EL (cell line): ENCODE measurements around the gene ACSM5.

Experiments
- DNase-seq: peaks from one replicate; pipeline ENCODE4 v3.0.0-alpha.2; 2016

The ACSM5 gene, protein sequence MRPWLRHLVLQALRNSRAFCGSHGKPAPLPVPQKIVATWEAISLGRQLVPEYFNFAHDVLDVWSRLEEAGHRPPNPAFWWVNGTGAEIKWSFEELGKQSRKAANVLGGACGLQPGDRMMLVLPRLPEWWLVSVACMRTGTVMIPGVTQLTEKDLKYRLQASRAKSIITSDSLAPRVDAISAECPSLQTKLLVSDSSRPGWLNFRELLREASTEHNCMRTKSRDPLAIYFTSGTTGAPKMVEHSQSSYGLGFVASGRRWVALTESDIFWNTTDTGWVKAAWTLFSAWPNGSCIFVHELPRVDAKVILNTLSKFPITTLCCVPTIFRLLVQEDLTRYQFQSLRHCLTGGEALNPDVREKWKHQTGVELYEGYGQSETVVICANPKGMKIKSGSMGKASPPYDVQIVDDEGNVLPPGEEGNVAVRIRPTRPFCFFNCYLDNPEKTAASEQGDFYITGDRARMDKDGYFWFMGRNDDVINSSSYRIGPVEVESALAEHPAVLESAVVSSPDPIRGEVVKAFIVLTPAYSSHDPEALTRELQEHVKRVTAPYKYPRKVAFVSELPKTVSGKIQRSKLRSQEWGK

GRCh38 chr16:20409398-20410120 lies at the start of gene ACSM5:
TSS of gene ACSM5 (plus strand) at chr16:20409534. CDS start at chr16:20411485, 1,951 bp downstream.
- DNase-seq: no peak

DNA sequence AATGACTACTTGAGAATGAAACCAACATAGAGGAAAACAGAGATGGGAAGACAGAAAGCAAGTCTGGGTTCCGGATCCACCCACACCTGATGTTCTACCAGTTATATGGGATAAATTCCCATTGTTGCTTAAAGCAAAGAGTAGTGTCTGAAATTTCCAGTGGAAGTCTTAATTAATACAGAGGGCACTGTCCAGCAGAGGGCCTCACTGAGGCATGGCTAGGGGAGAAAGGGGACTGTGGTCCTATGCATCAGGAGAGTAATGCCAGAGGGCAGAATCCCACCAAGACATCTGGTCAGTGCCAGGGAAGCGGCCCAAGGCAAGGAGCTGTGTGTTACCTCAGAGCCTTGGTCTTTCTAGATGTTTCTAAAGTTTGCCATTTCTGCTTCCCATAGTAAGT lies 49.3 kb upstream of the ACSM5 start:
- DNase-seq: no peak

DNA sequence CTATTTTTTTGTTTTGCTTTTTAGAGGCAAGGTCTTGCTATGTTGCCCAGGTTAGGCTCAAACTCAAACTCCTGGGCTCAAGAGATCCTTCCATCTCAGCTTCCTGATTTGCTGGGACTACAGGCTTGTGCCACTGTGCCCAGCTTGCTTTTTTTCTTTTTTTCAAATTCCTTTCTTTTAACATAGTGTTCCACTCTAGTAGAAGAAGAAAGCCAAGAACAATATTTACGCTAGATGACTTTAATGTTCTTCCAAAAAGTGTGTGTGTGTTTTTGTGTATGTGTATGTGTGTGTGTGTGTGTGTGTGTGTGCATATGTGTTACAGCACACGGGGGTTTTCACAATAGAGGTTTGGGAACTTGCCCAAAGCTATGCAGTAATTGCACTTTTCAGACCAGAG lies 46.1 kb upstream of the ACSM5 start:
- DNase-seq: no peak

DNA sequence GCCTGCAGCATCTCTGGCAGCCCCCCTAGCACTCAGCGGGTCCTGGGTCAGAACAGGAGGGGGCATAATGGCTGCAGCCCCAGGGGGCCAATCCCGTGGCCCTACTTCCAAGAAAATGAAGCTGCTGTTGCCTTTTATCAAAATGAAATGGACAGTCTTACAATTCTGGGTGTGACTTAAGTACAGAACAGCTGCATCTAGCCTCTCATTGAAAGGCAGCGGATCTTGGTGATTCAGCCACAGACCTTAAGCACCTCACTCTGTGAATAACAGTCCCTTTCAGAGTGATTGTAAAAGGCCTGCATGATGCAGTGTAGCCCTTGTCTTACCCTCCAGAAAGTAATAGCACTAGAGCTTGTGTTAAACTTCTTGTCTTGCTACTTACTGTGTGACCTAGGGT lies 45.3 kb upstream of the ACSM5 start:
- DNase-seq: no peak

DNA sequence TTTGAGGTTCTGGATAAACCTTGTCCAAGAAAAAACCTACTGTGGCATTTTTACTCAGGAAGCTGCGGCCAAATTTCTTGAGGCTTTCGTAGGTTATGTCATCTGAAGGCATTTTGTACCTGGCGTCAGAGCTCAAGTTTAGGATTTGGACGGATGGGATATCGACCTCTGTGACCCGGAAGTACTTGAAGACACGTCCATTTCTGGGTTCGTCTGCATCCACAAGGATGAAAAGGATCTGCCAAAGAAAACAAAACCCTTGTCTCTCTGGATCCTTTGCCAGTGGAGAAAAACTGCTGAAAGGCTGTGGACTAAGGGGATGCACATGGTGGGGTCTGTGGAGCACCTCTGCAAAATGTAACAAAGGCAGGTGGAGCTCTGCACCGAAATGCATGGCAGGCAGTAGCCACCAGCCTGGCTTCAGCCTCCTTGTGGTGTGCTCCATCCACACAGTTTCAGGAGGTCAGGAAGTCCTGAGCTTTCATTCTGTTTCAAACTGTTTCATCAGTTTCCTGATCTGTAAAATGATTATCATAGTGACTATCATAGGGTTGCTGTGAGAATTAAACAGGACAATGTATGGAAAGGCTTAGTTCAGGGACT lies 39.8 kb upstream of the ACSM5 start:
- DNase-seq: no peak

GRCh38 chr16:20372701-20373100 lies 36.6 kb upstream of the ACSM5 start:
- DNase-seq: no peak

GRCh38 chr16:20377181-20377580 lies 32.2 kb upstream of the ACSM5 start:
- DNase-seq: no peak

DNA sequence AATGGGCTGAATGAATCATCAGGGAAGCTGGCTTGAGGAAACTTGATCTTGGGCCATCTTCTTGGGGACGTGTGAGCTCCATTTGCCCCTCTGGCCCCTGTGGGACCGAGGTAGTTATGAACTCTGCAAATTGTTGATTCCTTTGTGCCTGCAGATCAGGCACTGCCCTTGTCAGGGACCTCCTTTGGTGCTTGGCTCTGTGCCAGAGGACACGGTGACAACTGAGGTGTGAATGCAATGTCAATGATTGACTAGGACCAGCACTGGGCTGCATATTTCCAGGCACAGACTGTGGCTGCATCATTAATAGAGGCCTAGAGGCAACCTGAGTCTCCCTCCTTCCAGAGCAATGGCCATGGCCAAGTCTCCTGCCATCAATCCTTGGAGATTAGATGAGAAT lies 28.6 kb upstream of the ACSM5 start:
- no peak for DNase-seq

GRCh38 chr16:20382202-20382948 lies 27.0 kb upstream of the ACSM5 start:
- DNase-seq: no peak

- DNase-seq: peak; percentile 52
These were observed 26.0 kb upstream of the ACSM5 start for GRCh38 chr16:20383106-20384029.

GRCh38 chr16:20385844-20386832 lies 23.2 kb upstream of the ACSM5 start:
- peak; percentile 36 for DNase-seq

DNA sequence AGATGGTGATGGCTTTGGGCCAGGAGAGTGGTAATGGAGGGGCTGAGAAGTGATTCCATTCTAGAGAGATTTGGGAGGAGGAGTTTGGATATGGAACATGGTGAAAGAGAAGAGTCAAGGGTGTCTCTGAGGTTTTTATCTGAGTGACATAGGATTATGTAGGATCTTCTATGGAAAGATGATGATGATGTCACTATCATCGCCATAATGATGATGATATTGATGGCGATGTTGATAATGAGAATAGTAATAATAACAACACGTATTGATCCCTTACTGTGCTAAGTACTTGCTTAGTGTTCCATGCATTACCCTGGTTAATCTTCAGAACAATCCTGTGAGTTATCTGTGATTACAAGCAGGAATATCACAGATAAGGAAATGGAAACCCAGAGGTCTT lies 21.4 kb upstream of the ACSM5 start:
- no peak for DNase-seq

- DNase-seq: no peak
These were observed 20.5 kb upstream of the ACSM5 start for GRCh38 chr16:20388854-20389253.

- no peak for DNase-seq
These were observed 18.3 kb upstream of the ACSM5 start for GRCh38 chr16:20391045-20391444.

- no peak for DNase-seq
These were observed 15.3 kb upstream of the ACSM5 start for GRCh38 chr16:20393801-20394577.

- DNase-seq: no peak
These were observed 13.4 kb upstream of the ACSM5 start for GRCh38 chr16:20395946-20396345.

- DNase-seq: no peak
These were observed 12.4 kb upstream of the ACSM5 start for GRCh38 chr16:20396846-20397467.

- DNase-seq: no peak
These were observed 11.8 kb upstream of the ACSM5 start for GRCh38 chr16:20397468-20398074.

DNA sequence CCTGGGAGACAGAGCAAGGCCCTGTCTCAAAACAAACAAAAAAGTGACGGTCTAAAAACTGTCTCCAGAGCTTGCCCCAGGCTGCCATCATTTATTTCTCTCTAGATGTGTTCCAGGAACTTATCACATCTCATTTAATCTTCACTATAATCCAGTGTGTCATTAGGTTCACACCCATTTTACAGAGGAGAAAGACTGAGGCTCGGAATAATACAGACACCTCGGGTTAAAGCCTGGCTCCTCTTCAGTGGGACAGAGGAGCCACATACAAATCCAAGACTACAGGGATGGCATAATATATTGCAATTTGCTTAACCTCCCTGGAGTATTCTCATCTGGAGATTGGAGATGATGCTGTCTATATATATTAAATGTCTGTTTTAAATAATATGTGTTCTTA lies 10.7 kb upstream of the ACSM5 start:
- DNase-seq: no peak
